Gastroesophageal sphincter (tissue), 3 donors: ENCODE data around the gene ING5.

Source experiments
- CTCF ChIP-seq, 4 experiments: fragments of 200-600 bp in 2 of 4; fragments of 450-650 bp in 2 of 4; sonication (generic) in 1 of 4; IDR thresholded peaks; one replicate each; pipeline ENCODE4 v1.5.1; 2017 to 2019; ENCODE audit warnings: antibody characterized with exemption in 4 of 4, mild to moderate bottlenecking in 2 of 4, moderate library complexity in 2 of 4
- EP300 ChIP-seq: sonication (generic); formaldehyde crosslinking; IDR thresholded peaks from one replicate; pipeline ENCODE4 v1.6.1; 2017; ENCODE audit warnings: antibody characterized with exemption, mild to moderate bottlenecking

GRCh38 chr2:241772063-241772499 is 70.2 kb downstream of the ING5 start:
- TF ChIP-seq EP300 (no peak), CTCF (IDR thresholded peaks at IDR 0.05) (no peak)
